Hematopoietic multipotent progenitor cell treated with erythropoietin and hydrocortisone succinate and interleukin-3 and kit ligand, for 6 days (in vitro differentiated cells): ENCODE results near the gene GADD45A.

ENCODE experiments used
- DNase-seq: peaks from one replicate; pipeline ENCODE4 v3.0.0-alpha.2; 2015

The GADD45A gene

DNA sequence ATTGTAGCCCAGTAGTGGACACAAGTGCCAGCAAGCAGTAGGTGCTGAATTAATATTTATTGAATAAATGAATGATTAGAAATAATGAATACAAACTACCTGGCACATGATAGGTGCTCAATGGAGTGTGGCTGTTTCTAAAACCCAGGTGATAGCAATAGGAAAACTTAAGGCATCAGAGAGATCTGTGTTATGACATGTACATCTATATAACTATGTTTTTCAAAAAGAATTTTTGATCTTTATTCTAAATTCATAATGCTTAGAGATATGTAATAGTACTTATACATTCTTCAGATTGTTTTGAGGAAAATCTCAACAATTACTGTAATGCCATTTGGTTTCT lies 5.0 kb downstream of the GADD45A start:
- DNase-seq: no peak

DNA sequence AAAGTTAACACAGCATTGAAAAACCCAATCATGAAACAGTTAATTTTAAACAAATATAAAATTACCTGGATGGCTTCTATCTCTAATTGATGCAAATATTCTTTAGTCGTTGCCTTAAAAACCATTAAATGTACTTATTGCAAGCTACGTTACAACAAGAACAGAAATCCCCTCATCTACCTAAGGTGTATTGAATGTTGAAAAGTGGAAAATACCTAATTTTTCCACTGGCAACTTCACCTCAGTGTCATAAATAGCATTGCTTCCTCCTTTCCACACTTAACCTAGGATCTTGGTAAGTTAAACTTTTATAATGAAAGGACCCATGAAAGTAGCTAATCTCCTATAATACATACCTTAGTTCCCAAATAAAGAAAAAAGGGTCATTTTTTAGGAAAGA lies 5.4 kb downstream of the GADD45A start:
- DNase-seq: no peak

DNA sequence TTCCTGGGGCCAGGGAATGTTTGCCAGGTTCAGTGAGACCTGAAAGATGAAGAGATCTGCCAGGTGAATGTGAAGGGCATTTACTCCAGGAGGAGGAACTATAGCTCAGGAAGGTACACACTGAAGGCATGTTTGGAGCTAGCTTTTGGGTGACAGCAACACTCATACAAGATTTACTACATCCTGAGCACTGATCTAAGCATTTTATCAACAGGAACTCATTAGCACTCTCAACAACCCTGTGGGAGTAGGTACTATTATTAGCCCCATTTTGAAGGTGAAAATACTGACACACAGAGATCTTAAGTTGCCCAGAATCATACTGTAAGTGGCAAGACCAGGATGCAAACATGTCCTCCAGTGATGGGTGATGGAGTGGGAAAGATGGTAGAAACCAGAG lies 6.7 kb downstream of the GADD45A start:
- DNase-seq: no peak

DNA sequence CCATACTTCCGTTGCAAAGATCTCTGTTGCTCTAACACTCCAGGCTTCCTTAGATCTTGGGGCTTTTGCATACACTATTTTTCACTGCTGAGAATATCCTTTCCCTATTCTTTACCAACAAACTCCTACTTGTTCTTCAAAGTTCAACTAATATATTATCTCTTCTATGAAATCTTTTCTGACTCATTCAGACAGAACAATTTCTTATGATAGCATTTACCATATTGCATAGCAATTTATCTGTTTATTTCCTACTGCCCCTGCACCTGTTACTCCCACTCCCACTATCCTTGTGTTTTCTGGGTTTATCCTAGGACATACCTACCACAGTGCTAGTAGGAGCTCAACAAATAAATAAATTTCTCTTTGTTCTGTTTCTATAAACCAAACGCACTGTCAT lies 11.0 kb downstream of the GADD45A start:
- DNase-seq: no peak

GRCh38 chr1:67696708-67697107 lies 11.7 kb downstream of the GADD45A start:
- DNase-seq: peak; percentile 47

- no peak for DNase-seq
Observed at GRCh38 chr1:67700220-67700619, 15.2 kb downstream of the GADD45A start.

DNA sequence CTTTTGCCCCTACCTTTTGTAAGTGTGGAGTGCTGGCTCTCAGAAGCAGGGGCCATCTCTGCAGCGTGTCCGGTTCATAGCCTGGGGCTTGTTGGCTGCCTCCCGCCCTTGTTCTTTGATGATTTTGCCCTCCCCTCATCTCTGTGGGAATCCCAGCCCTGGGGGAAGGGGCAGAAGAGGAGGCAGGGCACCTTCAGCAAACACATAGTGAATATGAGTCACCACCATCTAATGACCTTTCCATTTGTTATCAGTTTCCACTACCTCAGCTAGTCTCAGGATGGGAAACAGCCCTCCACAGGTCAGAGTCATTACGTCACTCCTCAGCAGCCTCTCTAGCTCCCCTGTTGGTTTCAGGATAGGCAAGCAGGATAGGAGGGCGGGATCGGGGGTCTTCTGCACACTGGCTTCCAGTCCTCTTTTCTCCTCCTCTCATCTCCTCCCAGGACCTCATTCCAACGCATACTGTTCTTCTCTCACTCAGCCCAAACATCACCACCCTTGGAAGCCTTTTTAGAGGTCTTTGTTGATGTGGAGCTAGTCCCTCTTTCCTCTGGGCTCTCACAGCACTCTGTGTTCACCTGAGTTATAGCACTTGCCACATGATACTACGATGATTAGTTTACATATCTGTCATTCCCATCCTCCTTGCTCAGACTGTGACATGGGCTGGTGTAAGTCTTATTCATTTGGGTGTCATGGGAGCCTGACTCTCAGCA lies 15.8 kb downstream of the GADD45A start:
- DNase-seq: peak; percentile 67

DNA sequence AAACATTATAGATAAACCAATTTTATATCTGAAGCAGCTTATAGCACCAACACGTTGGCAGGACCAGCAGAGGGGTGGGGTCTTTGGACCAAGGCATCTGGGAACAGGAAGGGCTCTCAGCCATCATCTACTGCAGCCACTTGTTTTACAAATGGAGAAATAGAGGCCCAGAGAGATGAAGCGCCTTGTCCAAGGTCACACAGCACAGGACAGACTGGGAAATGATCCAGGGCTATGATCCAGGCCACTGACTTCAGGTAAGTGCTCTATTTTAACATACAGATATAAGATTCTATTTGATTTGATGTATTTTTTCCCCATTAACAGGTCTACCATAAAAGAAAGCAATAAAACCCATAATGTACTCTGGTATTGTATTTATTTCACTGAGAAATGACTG lies 16.9 kb downstream of the GADD45A start:
- no peak for DNase-seq

DNA sequence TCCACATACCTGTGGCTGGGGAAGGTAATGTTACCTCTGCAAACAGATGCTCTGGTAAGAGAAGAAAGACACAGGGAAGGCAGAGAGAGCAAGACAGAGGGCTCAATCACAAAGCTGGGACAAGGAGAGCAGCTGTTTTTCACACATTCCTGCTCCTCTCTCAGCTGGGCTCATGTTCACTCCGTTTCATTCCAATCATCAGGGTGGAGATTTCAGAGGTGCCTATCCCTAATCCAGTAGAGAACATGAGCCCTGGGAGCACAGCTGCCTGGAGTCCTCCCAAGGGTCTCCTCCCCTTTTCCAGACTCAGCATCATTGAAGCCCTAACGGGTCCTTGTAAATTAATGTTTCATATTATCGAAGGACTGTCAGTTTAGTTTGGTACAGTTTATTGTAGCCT lies 19.4 kb downstream of the GADD45A start:
- no peak for DNase-seq

DNA sequence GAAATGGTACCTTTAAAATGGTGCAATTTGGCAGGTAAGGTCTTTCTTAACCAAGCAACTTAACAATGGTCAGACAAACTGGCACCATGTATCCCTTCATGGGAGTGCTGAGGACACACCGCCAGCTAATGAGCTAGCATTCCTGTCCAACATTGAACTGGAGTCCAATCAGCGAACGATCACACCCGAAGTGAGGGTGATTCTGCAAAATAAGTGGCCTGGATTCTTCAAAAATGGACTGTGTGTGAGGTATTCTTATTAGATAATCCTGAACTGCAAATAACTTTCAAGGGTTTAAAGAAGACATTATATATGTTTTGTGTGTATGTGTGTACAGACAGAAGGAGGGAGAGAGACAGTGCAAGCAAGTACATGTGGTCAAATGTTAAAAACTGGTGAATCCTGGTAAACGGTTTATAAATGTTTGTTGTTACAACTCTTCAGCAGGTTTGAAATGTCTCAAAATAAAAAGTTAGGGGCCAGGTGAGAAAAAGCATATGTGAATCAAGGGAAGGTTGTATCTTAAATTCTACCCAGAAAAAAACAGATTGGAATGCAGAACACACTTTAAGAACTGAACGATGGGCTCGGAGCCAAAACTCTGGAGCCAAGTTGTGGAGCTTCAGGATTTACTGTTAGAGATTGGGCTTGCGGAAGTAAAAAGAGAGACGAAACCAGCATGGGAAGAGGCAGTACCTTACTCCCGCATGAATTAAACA lies 20.9 kb downstream of the GADD45A start:
- no peak for DNase-seq

- no peak for DNase-seq
Observed at GRCh38 chr1:67708606-67709005, 23.6 kb downstream of the GADD45A start.

DNA sequence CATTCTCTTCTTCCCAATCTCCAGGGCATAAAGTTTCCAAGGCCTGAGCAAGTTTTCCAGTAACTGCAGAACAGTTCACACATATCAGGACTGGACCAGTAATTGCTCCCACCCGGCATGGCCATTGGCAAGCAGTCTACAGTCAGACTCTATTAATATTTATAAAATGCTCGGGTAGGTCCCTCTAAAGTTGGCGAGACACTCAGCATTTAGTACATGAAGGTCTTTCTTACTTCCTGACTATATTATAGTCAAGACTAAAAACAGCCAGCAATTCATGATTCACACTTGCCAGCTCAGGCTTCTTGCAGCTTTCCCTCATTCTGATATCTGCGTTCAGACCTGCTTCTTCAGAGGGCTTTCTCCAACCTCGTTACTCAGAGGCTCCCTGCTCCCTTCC lies 25.4 kb downstream of the GADD45A start:
- DNase-seq: no peak

DNA sequence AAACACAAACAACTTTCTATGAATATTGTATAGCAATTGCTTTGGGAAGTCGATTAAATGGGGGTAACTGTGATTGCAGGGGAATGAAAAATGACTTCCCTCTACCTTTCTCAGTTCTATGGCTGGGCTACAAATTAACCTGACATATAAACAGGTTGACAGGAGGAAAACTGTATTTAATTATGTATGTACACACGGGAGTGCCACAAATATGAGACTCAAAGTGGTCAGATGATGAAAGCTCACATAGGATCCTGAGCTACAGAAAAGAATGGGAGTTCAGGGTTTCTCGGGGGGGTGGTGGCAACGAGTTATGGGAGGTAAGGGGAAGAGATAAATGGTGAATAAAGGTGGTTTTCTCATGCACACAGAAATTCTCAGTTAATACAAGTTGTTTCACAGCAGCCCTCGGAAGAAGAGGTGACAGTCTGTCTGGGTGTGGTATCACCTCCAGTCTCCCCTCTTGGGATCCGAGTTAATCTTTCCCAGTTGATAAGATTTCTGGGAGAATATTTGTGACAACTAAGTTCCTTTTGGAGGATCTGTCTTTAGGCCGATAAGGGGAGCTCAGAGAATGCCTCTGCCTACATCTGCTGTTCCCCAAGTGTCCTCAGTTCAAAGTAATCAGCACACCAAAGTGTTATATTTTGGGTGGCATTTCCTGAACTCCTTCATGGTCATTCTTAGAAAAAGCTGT lies 26.3 kb downstream of the GADD45A start:
- DNase-seq: peak; percentile 81

DNA sequence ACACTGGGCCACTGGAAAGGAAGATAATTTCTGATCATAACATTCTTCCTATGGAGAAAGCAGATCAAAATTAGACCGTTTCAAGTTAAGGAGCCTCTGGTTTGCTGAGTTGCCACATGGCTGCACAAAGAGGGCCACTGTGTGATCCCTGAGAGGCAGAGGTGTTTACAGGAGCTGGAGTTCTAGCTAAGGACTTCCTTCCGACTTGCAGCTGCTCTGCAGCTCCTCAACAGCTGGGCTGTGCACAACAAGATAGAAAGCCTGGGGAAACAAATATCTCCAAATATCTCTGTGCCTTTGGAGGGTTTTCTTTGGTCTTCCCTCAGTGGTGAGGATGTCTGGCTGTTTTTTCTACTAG lies 26.8 kb downstream of the GADD45A start:
- DNase-seq: no peak

DNA sequence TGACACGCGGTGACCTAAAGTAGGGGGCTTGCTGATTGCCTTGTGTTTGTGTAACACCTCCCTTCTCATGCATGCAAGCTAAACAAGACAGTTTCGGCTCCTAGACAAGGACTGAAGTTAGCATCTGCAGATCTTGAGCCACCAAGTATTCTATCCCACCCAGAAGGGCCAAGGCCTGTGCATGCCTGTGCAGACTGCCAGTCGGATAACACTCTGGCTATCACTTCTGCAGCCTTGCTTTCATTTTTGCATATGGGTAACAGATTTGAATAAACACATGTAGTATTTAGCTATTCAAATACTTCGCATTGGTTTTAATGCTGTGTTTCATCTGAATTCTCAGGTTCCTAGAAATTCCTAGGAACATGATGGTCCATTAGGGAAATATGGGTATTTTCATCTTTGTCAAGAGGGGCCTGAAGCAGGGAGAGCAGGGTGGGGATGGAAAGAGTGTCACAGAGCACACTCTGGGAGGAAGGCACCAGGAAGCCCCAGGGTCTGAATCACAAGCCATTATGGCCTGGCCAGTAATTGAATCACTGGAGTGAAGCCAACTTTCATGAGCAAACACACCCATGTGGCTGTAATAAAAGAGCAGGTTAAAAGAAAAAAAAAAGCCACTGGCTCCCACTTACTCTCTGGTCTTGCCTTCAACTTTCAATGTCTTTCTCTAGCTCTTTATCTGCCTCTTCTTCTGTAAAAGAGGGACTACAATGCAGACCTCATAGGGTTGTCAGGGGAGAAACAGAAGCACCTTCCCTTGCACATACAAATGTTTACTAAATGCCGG lies 28.3 kb downstream of the GADD45A start:
- DNase-seq: peak; percentile 82

DNA sequence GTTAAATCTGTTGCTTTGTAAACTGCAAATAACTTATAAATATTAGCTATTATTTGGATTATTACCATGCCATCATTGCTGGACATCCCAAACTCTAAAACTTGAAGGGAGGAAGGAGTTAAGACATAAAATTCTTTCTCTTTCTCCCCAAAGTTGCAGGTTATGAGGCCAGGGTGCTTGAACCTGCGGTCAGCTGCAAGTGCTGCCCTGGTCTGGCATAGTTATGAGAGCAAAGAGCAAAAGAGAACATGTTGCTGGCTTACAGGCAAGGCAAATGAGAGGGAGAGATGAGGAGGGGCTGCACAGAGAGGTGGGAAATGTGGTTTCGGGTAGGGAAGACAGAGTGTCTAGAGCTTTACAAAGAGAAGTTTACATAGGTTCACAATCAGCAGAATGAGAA lies 30.8 kb downstream of the GADD45A start:
- DNase-seq: no peak

DNA sequence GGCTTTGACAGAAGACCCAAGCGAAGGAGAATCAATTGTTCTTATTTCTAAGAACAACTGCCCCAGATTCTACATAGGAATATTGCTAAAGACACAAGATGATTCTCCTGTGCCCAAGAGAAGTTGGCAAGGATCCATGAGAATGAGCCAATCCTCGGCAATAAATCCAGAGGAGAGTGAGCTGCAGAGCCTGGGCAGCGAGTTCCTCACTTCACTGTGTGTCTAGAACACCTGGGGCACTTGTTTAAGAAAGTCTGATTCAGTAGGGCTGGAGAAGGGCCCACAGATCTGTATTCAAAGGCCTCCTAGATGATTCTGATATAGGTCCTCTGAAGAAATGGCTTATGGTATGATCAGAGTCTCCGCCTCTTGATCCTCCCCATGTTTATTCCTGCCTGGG lies 31.8 kb downstream of the GADD45A start:
- no peak for DNase-seq

GRCh38 chr1:67717876-67718275 lies 32.9 kb downstream of the GADD45A start:
- no peak for DNase-seq

- DNase-seq: no peak
Observed at GRCh38 chr1:67719329-67720196, 34.6 kb downstream of the GADD45A start.

- DNase-seq: no peak
Observed at GRCh38 chr1:67721112-67721511, 36.1 kb downstream of the GADD45A start.

GRCh38 chr1:67721650-67722291 lies 36.8 kb downstream of the GADD45A start:
- DNase-seq: no peak
